Measurements from ENCODE around the gene DES. TPM values are rescaled to one million over a fixed set of nuclear protein-coding genes. Genes with fewer than 3 reads are reported as not detected.

DES gene
- total RNA-seq, 1 donor from 2014 or later: 15,954 TPM

DNA sequence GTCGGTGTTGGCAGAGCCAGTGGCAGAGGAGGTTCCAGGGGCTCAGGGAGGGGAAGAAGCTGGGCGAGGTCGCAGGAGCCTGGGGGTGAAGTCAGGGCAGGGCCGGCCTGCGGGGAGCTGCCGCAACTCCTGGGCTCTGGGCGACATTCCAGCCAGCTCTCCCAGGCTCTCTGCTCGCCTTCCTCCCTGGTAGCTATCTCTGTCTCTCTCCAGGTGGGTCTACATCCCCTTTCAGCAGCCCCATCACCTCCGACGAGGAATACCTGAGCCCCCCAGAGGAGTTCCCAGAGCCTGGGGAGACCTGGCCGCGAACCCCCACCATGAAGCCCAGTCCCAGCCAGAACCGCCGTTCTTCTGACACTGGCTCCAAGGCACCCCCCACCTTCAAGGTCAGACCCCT is 43.5 kb downstream of the DES start:
- peaks cover 9% of the 10 kb centered on the region for H3K36me3 ChIP-seq
- no peak for DNase-seq
- H3K27me3 ChIP-seq (ENCODE audit: low read depth): peaks cover 16% of the 10 kb centered on the region
- TF ChIP-seq, protein P1, sequence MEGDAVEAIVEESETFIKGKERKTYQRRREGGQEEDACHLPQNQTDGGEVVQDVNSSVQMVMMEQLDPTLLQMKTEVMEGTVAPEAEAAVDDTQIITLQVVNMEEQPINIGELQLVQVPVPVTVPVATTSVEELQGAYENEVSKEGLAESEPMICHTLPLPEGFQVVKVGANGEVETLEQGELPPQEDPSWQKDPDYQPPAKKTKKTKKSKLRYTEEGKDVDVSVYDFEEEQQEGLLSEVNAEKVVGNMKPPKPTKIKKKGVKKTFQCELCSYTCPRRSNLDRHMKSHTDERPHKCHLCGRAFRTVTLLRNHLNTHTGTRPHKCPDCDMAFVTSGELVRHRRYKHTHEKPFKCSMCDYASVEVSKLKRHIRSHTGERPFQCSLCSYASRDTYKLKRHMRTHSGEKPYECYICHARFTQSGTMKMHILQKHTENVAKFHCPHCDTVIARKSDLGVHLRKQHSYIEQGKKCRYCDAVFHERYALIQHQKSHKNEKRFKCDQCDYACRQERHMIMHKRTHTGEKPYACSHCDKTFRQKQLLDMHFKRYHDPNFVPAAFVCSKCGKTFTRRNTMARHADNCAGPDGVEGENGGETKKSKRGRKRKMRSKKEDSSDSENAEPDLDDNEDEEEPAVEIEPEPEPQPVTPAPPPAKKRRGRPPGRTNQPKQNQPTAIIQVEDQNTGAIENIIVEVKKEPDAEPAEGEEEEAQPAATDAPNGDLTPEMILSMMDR (IDR thresholded peaks at IDR 0.05; ENCODE audit: borderline replicate concordance): no peak
- peaks cover 69% of the 10 kb centered on the region for H3K4me1 ChIP-seq
- no peaks in the 10 kb centered on the region for H3K9me3 ChIP-seq (replicated peaks)
- peak overlapping the region; percentile 64 for H3K4me3 ChIP-seq
- H3K27ac ChIP-seq (replicated peaks): peak overlapping the region; percentile 87
- intact Hi-C loops (cut with micrococcal nuclease): no loop called here

GRCh38 chr2:219462349-219462748 is 44.2 kb downstream of the DES start:
- DNase-seq: no peak
- peak overlapping the region; percentile 87 for H3K27ac ChIP-seq (replicated peaks)
- H3K4me1 ChIP-seq: peaks cover 76% of the 10 kb centered on the region
- intact Hi-C loops (cut with micrococcal nuclease): no loop called here
- H3K36me3 ChIP-seq: peaks cover 9% of the 10 kb centered on the region
- no peaks in the 10 kb centered on the region for H3K9me3 ChIP-seq (replicated peaks)
- H3K27me3 ChIP-seq (ENCODE audit: low read depth): peaks cover 16% of the 10 kb centered on the region
- TF ChIP-seq, protein P1 (IDR thresholded peaks at IDR 0.05; ENCODE audit: borderline replicate concordance): no peak
- H3K4me3 ChIP-seq: peak overlapping the region; percentile 64

DNA sequence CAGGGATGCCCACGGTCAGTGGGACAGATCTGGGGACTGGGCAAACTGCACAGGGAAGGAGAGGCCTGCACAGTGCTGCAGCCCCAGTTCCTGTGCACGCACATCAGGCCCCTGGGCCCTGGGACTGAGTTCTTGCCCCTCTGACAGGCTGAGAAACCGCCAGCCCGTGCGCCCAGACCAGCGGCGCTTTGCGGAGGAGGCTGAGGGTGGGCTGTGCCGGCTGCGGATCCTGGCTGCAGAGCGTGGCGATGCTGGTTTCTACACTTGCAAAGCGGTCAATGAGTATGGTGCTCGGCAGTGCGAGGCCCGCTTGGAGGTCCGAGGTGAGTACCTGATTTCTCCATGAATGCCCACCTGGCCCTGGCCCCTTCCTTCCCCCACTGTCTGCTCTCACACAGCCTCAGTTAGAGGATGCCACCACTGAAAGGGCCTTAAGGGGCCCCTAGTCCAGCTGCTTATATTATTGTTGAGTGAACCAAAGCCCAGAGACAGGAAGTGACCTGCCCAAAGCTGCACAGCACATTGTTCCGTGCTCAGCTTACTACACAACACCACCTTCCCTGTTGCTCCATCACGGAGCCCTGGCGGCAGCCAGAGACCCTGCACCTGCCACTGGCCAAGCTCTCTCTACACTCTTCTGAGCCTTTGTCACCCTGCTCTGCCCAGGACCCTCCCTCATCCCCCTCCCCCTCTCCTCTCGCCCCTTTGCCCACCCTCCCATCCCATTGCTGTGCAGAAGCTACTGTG is 46.3 kb downstream of the DES start:
- peak overlapping the region; percentile 46 for H3K27ac ChIP-seq (replicated peaks)
- H3K4me3 ChIP-seq: peak overlapping the region; percentile 19
- H3K4me1 ChIP-seq: peaks cover 80% of the 10 kb centered on the region
- DNase-seq: no peak
- peaks cover 14% of the 10 kb centered on the region for H3K36me3 ChIP-seq
- TF ChIP-seq, protein P1 (IDR thresholded peaks at IDR 0.05; ENCODE audit: borderline replicate concordance): no peak
- intact Hi-C loops (cut with micrococcal nuclease): no loop called here
- no peaks in the 10 kb centered on the region for H3K9me3 ChIP-seq (replicated peaks)
- peaks cover 12% of the 10 kb centered on the region for H3K27me3 ChIP-seq (ENCODE audit: low read depth)

DNA sequence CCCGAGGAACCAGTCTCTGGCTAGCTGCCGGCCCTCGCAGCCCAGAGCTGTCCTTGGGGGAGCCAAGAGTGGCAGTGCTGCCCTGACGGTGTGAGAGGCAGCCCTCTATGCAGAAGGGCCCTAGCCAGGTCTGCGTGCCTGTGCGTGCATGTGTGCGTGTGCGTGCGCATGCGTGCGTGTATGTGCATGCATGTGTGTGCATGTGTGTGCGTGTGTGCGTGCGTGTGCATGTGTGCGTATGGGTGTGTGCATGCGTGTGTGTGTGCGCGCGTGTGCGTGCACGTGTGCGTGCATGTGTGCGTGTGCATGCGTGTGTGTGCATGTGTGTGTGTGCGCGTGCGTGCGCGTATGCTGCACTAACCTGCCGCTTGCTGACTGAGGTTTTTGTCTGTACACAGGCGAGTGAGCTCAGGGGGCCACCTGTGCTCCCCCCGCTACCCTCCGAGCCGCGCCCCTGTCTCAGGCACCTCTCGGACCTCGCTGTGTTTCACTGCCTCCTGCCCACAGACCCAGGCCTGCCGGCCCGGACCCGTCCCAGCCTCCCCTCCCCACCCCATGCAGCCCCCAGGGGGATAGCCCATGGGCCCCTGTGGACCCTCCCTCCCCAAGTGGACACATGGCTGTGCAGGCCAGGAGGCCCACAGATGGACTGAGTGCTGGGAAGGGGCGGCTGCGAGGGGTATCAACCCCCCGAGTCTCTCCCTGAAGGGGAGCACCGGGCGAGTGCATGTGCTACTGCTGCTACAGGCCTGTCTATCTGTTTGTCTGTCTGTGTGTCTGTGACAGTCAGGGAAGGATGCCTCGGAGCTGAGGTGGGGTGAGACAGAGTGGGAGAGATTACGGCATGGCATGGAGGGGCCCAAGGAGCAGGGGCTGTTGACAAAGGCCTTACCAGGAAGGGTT is 47.7 kb downstream of the DES start:
- H3K4me3 ChIP-seq: peak overlapping the region; percentile 17
- peaks cover 14% of the 10 kb centered on the region for H3K36me3 ChIP-seq
- intact Hi-C loops (cut with micrococcal nuclease): no loop called here
- H3K9me3 ChIP-seq (replicated peaks): no peaks in the 10 kb centered on the region
- DNase-seq: no peak
- TF ChIP-seq, protein P1 (IDR thresholded peaks at IDR 0.05; ENCODE audit: borderline replicate concordance): no peak
- peak overlapping the region; percentile 62 for H3K27ac ChIP-seq (replicated peaks)
- H3K4me1 ChIP-seq: peaks cover 82% of the 10 kb centered on the region
- H3K27me3 ChIP-seq (ENCODE audit: low read depth): peaks cover 5% of the 10 kb centered on the region

DNA sequence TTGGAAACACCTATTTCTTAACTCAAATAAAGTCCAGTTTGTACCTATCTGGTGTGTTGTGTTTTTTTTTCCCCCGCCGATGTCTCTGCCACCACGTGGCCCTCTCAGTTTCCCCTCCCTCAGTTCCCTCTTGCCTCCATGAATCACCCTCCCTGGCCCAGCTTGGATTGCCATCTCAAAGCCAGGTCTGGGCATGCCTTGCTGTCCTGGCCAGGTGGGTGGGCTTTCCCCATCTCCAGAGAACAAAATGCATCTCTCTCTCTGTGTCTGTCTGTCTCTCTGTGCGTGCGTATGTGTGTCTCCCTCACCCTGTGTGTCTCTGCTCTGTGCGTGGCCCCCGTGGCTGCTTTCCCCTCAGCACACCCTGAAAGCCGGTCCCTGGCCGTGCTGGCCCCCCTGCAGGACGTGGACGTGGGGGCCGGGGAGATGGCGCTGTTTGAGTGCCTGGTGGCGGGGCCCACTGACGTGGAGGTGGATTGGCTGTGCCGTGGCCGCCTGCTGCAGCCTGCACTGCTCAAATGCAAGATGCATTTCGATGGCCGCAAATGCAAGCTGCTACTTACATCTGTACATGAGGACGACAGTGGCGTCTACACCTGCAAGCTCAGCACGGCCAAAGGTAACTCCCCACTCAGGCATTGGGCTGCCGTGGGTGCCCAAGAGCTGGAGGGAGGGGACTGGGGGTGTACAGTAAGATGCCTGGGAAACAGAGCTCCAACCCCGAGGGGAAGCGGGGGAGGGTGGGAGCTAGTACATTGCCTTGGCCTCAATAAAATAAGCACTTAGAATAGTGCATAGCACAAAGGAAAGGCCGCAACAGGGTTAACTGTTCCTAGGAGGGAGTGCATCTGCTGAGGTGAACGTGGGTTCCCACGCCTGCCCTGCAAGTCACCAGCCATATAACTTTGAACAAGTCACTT is 48.9 kb downstream of the DES start:
- Histone ChIP-seq H3K4me3 (no peak overlapping the region), H3K27ac (replicated peaks) (peak overlapping the region; percentile 62), H3K9me3 (replicated peaks) (no peaks in the 10 kb centered on the region), H3K4me1 (peaks cover 77% of the 10 kb centered on the region), H3K27me3 (ENCODE audit: low read depth) (peaks cover 4% of the 10 kb centered on the region), H3K36me3 (peaks cover 12% of the 10 kb centered on the region)
- TF ChIP-seq, protein P1 (IDR thresholded peaks at IDR 0.05; ENCODE audit: borderline replicate concordance): no peak
- DNase-seq: no peak
- intact Hi-C loops (cut with micrococcal nuclease): no loop called here
